ENCODE data around the gene MESP2.

Gene MESP2

GRCh38 chr15:89820666-89821611, 44.8 kb downstream of the MESP2 start:
- no peak for DNase-seq

GRCh38 chr15:89822026-89822425, 45.9 kb downstream of the MESP2 start:
- DNase-seq = no peak

- no peak for DNase-seq
Measured at GRCh38 chr15:89822611-89822950, 46.4 kb downstream of the MESP2 start.

GRCh38 chr15:89822951-89823711, 47.0 kb downstream of the MESP2 start:
- DNase-seq = no peak

GRCh38 chr15:89823836-89824606, 47.9 kb downstream of the MESP2 start:
- DNase-seq = no peak

GRCh38 chr15:89824607-89824867, 48.4 kb downstream of the MESP2 start:
- DNase-seq = no peak

GRCh38 chr15:89825271-89825940, 49.3 kb downstream of the MESP2 start:
- no peak for DNase-seq

- no peak for DNase-seq
Measured at GRCh38 chr15:89826671-89827655, 50.8 kb downstream of the MESP2 start.

- DNase-seq = no peak
Measured at GRCh38 chr15:89827829-89828228, 51.7 kb downstream of the MESP2 start.
